SK-N-SH (cell line): ENCODE data around the gene COMT. TPM values are rescaled to one million over a fixed set of nuclear protein-coding genes. Genes with fewer than 3 reads are reported as not detected.

ENCODE experiments used
- CTCF ChIA-PET: fragments of 300-600, 350-600 bp; formaldehyde crosslinking; extraction: SDS; loops from one replicate; lab custom pipeline; 2021; lab: Yijun Ruan, JAX
- POLR2A ChIA-PET: fragments of 350-600 bp; sonication (Branson Sonifier 250); formaldehyde crosslinking; extraction: SDS; loops from one replicate; lab custom pipeline; 2020; ENCODE audit warnings: antibody characterized with exemption, inconsistent platforms; lab: Yijun Ruan, JAX
- DNase-seq: peaks from one replicate; pipeline ENCODE4 v3.0.0; 2012
- H2AFZ ChIP-seq: fragments of 200-600 bp; sonication (generic); 2 replicates; pipeline ENCODE4 v1.8.1; 2016; ENCODE audit warnings: antibody characterized with exemption, mild to moderate bottlenecking, low read depth
- H3F3A ChIP-seq: fragments of 200-600 bp; sonication (generic); replicated peaks from 2 replicates; pipeline ENCODE3; 2016; ENCODE audit warnings: antibody characterized with exemption, mild to moderate bottlenecking; ENCODE audit not compliant: insufficient read depth
- H3K27ac ChIP-seq, 2 experiments: fragments of 200-500 bp in 1 of 2; fragments of 200-600 bp in 1 of 2; sonication (Bioruptor generic) in 1 of 2; sonication (generic), shearing (Covaris generic) in 1 of 2; 2 replicates each; pipeline versions ENCODE4 v1.5.1 to v1.6.1; 2014 to 2016; ENCODE audit warnings: low read depth in 2 of 2, inconsistent platforms in 1 of 2, low read length in 1 of 2, mild to moderate bottlenecking in 1 of 2, mixed read lengths in 1 of 2
- H3K27me3 ChIP-seq: fragments of 200-600 bp; sonication (generic), shearing (Covaris generic); 2 replicates; pipeline ENCODE4 v1.6.1; 2016; ENCODE audit warnings: mixed run types; ENCODE audit not compliant: insufficient read depth
- H3K36me3 ChIP-seq, 2 experiments: fragments of 200-500 bp in 1 of 2; fragments of 200-600 bp in 1 of 2; sonication (Bioruptor generic) in 1 of 2; sonication (generic) in 1 of 2; replicated peaks in 1 of 2; 2 replicates each; pipeline versions ENCODE3 to v1.5.1; 2014 to 2016; ENCODE audit warnings: low read length in 1 of 2, mild to moderate bottlenecking in 1 of 2; ENCODE audit not compliant: insufficient read depth in 2 of 2, control insufficient read depth in 1 of 2
- H3K4me1 ChIP-seq, 2 experiments: fragments of 200-500 bp in 1 of 2; fragments of 200-600 bp in 1 of 2; sonication (Bioruptor generic) in 1 of 2; sonication (generic), shearing (Covaris generic) in 1 of 2; 2 replicates each; pipeline versions ENCODE4 v1.5.1 to v1.6.1; 2014 to 2016; ENCODE audit warnings: low read depth in 1 of 2, low read length in 1 of 2, mixed run types in 1 of 2; ENCODE audit not compliant: insufficient read depth in 2 of 2, control insufficient read depth in 1 of 2
- H3K4me2 ChIP-seq: fragments of 200-600 bp; sonication (generic), shearing (Covaris generic); 2 replicates; pipeline ENCODE4 v1.6.1; 2017; ENCODE audit warnings: mixed run types
- H3K4me3 ChIP-seq, 2 experiments: fragments of 200-500 bp in 1 of 2; fragments of 200-600 bp in 1 of 2; sonication (Bioruptor generic) in 1 of 2; sonication (generic), shearing (Covaris generic) in 1 of 2; 2 replicates each; pipeline versions ENCODE4 v1.5.1 to v1.8.1; 2014 to 2016; ENCODE audit warnings: low read depth in 2 of 2, inconsistent platforms in 1 of 2, low read length in 1 of 2, mild to moderate bottlenecking in 1 of 2, mixed read lengths in 1 of 2, moderate library complexity in 1 of 2
- H3K79me2 ChIP-seq: fragments of 200-600 bp; sonication (generic); 2 replicates; pipeline ENCODE4 v1.8.1; 2017; ENCODE audit warnings: mild to moderate bottlenecking; ENCODE audit not compliant: insufficient read depth
- H3K9ac ChIP-seq: fragments of 200-600 bp; sonication (generic); 2 replicates; pipeline ENCODE4 v1.6.1; 2017; ENCODE audit warnings: mixed run types
- H3K9me2 ChIP-seq: fragments of 200-600 bp; sonication (generic); 2 replicates; pipeline ENCODE4 v1.6.1; 2017; ENCODE audit warnings: mixed run types
- H3K9me3 ChIP-seq: fragments of 200-600 bp; sonication (generic); 2 replicates; pipeline ENCODE4 v1.6.1; 2017; ENCODE audit warnings: mixed run types, mild to moderate bottlenecking, moderate library complexity
- H4K20me1 ChIP-seq: fragments of 200-600 bp; sonication (generic); 2 replicates; pipeline ENCODE4 v1.6.1; 2017; ENCODE audit warnings: mild to moderate bottlenecking, mixed run types; ENCODE audit not compliant: insufficient read depth
- CHD2 ChIP-seq: fragments of 150-350 bp; IDR thresholded peaks from 2 replicates; pipeline ENCODE4 v1.6.1; 2018; ENCODE audit warnings: low read length; ENCODE audit not compliant: partially characterized antibody
- ELF1 ChIP-seq: IDR thresholded peaks from 2 replicates; pipeline ENCODE4 v1.4.0; 2012
- FOSL2 ChIP-seq: IDR thresholded peaks from 2 replicates; pipeline ENCODE4 v1.4.0; 2012; ENCODE audit warnings: low read depth, mild to moderate bottlenecking, moderate library complexity, borderline replicate concordance
- FOXM1 ChIP-seq: IDR thresholded peaks from 2 replicates; pipeline ENCODE4 v1.4.0; 2012; ENCODE audit warnings: low read depth, mild to moderate bottlenecking
- GATA2 ChIP-seq: sonication (generic); formaldehyde crosslinking; IDR thresholded peaks from 2 replicates; pipeline ENCODE4 v1.5.0; 2020; ENCODE audit warnings: mild to moderate bottlenecking, missing genetic modification reagents
- JUND ChIP-seq: IDR thresholded peaks from 2 replicates; pipeline ENCODE4 v1.4.0; 2012
- MEF2A ChIP-seq: IDR thresholded peaks from 2 replicates; pipeline ENCODE4 v1.4.0; 2012; ENCODE audit warnings: low read depth, borderline replicate concordance
- MXI1 ChIP-seq: IDR thresholded peaks from 2 replicates; pipeline ENCODE4 v1.6.1; 2012; ENCODE audit warnings: mild to moderate bottlenecking, low read depth, low read length, improper control_type of control experiment
- NRF1 ChIP-seq: IDR thresholded peaks from 2 replicates; pipeline ENCODE4 v1.6.1; 2012; ENCODE audit warnings: low read depth, mild to moderate bottlenecking, low read length
- POLR2AphosphoS5 ChIP-seq: IDR thresholded peaks from 2 replicates; pipeline ENCODE4 v1.6.1; 2012; ENCODE audit warnings: low read depth, low read length
- RAD21 ChIP-seq: IDR thresholded peaks from 2 replicates; pipeline ENCODE4 v1.6.1; 2012; ENCODE audit warnings: mild to moderate bottlenecking, low read length
- RCOR1 ChIP-seq: fragments of 150-350 bp; IDR thresholded peaks from 2 replicates; pipeline ENCODE4 v1.6.1; 2017; ENCODE audit warnings: antibody characterized with exemption, low read length
- RFX5 ChIP-seq: IDR thresholded peaks from 2 replicates; pipeline ENCODE4 v1.6.1; 2012; ENCODE audit warnings: mild to moderate bottlenecking, improper control_type of control experiment, low read length
- RXRA ChIP-seq: IDR thresholded peaks from 2 replicates; pipeline ENCODE4 v1.4.0; 2012; ENCODE audit warnings: low read depth, mild to moderate bottlenecking, borderline replicate concordance
- SIN3A ChIP-seq: IDR thresholded peaks from 2 replicates; pipeline ENCODE4 v1.6.1; 2012; ENCODE audit warnings: low read depth, mild to moderate bottlenecking, low read length, moderate library complexity, borderline replicate concordance
- SMC3 ChIP-seq: IDR thresholded peaks from 2 replicates; pipeline ENCODE4 v1.6.1; 2012; ENCODE audit warnings: low read depth, low read length, improper control_type of control experiment
- TCF12 ChIP-seq: IDR thresholded peaks from 2 replicates; pipeline ENCODE4 v1.4.0; 2012
- WGBS: methylation state at CpG from one replicate; pipeline ENCODE4 v1.1.6; 2017; ENCODE audit warnings: low lambda C conversion rate; 5-methylcytosine and 5-hydroxymethylcytosine counted together
- polyA plus RNA-seq, 3 experiments: library from polyadenylated mRNA; depleted of rRNA; stranded (reverse); fragments of >200 nt; gene quantifications; 2 replicates each; pipeline ENCODE4 v1.2.3, GENCODE V29; 2012
- TF ChIP-seq, protein P1 (sequence below): IDR thresholded peaks from 2 replicates; pipeline ENCODE4 v1.4.0; 2012; ENCODE audit warnings: low read depth, borderline replicate concordance
- TF ChIP-seq, protein P2 (sequence below): fragments of 200-600 bp; sonication (generic); IDR thresholded peaks from 2 replicates; pipeline ENCODE4 v1.6.1; 2017; ENCODE audit warnings: antibody characterized with exemption, mild to moderate bottlenecking, moderate library complexity
- TF ChIP-seq, protein P3 (sequence below): IDR thresholded peaks from 2 replicates; pipeline ENCODE4 v1.4.0; 2012; ENCODE audit warnings: low read depth, borderline replicate concordance
- TF ChIP-seq, protein P4 (sequence below): fragments of 150-350 bp; IDR thresholded peaks from 2 replicates; pipeline ENCODE4 v1.6.1; 2016; ENCODE audit warnings: mild to moderate bottlenecking, low read depth, low read length

The COMT gene
- polyA plus RNA-seq, 1 of the 3 experiments (the other 2 are of a cell fraction): 343 TPM

- Histone ChIP-seq H3K9me2 (no peaks in the 10 kb centered on the region), H3K27ac (no peak overlapping the region; a peak in 1 of 4 replicates)
Measured at GRCh38 chr22:19901577-19902244, 39.9 kb upstream of the COMT start.

GRCh38 chr22:19902245-19902715 lies 39.3 kb upstream of the COMT start:
- H3F3A ChIP-seq: no peaks in the 10 kb centered on the region
- H3K27me3 ChIP-seq: no peaks in the 10 kb centered on the region
- no peak overlapping the region for H3K9ac ChIP-seq
- no peak overlapping the region for H3K4me2 ChIP-seq
- WGBS: 90% methylated on average over 4 of the region's 7 CpGs
- H3K36me3 ChIP-seq: no peaks in the 10 kb centered on the region
- no peaks in the 10 kb centered on the region for H3K9me3 ChIP-seq
- H3K27ac ChIP-seq: peak overlapping the region in 1 of 2 experiments; percentile 85; a peak in 2 of 4 replicates
- no peak overlapping the region for H2AFZ ChIP-seq
- TF ChIP-seq JUND (no peak), RAD21 (no peak), MEF2A (no peak), RFX5 (no peak), GATA2 (CRISPR knock-in tag) (no peak), POLR2AphosphoS5 (no peak), NRF1 (no peak), ELF1 (no peak), TCF12 (no peak), SIN3A (no peak), MXI1 (no peak), CHD2 (no peak), FOXM1 (no peak), RCOR1 (no peak), RXRA (no peak), FOSL2 (no peak)
- TF ChIP-seq, protein P1, sequence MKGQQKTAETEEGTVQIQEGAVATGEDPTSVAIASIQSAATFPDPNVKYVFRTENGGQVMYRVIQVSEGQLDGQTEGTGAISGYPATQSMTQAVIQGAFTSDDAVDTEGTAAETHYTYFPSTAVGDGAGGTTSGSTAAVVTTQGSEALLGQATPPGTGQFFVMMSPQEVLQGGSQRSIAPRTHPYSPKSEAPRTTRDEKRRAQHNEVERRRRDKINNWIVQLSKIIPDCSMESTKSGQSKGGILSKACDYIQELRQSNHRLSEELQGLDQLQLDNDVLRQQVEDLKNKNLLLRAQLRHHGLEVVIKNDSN: no peak
- TF ChIP-seq, protein P2, sequence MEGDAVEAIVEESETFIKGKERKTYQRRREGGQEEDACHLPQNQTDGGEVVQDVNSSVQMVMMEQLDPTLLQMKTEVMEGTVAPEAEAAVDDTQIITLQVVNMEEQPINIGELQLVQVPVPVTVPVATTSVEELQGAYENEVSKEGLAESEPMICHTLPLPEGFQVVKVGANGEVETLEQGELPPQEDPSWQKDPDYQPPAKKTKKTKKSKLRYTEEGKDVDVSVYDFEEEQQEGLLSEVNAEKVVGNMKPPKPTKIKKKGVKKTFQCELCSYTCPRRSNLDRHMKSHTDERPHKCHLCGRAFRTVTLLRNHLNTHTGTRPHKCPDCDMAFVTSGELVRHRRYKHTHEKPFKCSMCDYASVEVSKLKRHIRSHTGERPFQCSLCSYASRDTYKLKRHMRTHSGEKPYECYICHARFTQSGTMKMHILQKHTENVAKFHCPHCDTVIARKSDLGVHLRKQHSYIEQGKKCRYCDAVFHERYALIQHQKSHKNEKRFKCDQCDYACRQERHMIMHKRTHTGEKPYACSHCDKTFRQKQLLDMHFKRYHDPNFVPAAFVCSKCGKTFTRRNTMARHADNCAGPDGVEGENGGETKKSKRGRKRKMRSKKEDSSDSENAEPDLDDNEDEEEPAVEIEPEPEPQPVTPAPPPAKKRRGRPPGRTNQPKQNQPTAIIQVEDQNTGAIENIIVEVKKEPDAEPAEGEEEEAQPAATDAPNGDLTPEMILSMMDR: no peak
- TF ChIP-seq, protein P3, sequence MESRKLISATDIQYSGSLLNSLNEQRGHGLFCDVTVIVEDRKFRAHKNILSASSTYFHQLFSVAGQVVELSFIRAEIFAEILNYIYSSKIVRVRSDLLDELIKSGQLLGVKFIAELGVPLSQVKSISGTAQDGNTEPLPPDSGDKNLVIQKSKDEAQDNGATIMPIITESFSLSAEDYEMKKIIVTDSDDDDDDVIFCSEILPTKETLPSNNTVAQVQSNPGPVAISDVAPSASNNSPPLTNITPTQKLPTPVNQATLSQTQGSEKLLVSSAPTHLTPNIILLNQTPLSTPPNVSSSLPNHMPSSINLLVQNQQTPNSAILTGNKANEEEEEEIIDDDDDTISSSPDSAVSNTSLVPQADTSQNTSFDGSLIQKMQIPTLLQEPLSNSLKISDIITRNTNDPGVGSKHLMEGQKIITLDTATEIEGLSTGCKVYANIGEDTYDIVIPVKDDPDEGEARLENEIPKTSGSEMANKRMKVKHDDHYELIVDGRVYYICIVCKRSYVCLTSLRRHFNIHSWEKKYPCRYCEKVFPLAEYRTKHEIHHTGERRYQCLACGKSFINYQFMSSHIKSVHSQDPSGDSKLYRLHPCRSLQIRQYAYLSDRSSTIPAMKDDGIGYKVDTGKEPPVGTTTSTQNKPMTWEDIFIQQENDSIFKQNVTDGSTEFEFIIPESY: no peak
- TF ChIP-seq, protein P4, sequence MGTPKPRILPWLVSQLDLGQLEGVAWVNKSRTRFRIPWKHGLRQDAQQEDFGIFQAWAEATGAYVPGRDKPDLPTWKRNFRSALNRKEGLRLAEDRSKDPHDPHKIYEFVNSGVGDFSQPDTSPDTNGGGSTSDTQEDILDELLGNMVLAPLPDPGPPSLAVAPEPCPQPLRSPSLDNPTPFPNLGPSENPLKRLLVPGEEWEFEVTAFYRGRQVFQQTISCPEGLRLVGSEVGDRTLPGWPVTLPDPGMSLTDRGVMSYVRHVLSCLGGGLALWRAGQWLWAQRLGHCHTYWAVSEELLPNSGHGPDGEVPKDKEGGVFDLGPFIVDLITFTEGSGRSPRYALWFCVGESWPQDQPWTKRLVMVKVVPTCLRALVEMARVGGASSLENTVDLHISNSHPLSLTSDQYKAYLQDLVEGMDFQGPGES: no peak
- no peaks in the 10 kb centered on the region for H3K9me2 ChIP-seq
- H3K4me3 ChIP-seq: no peak overlapping the region
- CTCF ChIA-PET: interaction anchor here (1.0 to 6.9 kb wide), 8 partner anchors 8 to 171 kb away, joined by 3 to 116 read pairs (median 4); no protein-coding TSS in a partner anchor
- POLR2A ChIA-PET: no interaction called here
- no peak for DNase-seq
- peaks cover 0 to 53% of the 10 kb centered on the region in 2 experiments; a peak in 3 of 4 replicates for H3K4me1 ChIP-seq
- H4K20me1 ChIP-seq: no peaks in the 10 kb centered on the region
- no peaks in the 10 kb centered on the region for H3K79me2 ChIP-seq

More at GRCh38 chr22:19901577-19902244, 39.9 kb upstream of the COMT start:
- Histone ChIP-seq H2AFZ (no peak overlapping the region), H4K20me1 (no peaks in the 10 kb centered on the region), H3K9ac (no peak overlapping the region), H3K9me3 (no peaks in the 10 kb centered on the region), H3K4me3 (no peak overlapping the region), H3K79me2 (no peaks in the 10 kb centered on the region), H3K36me3 (no peaks in the 10 kb centered on the region), H3F3A (no peaks in the 10 kb centered on the region), H3K4me1 (peaks cover 0 to 59% of the 10 kb centered on the region in 2 experiments; a peak in 3 of 4 replicates), H3K4me2 (no peak overlapping the region), H3K27me3 (no peaks in the 10 kb centered on the region)
- no peak for TF ChIP-seq POLR2AphosphoS5
- TF ChIP-seq SMC3: no peak
- TF ChIP-seq CHD2: no peak
- TF ChIP-seq RXRA: no peak
- no peak for TF ChIP-seq FOXM1
- ChIA-PET POLR2A (no interaction called here), CTCF (interaction anchor here (1.0 to 6.9 kb wide), 8 partner anchors 8 to 171 kb away, joined by 3 to 116 read pairs (median 4); no protein-coding TSS in a partner anchor)
- WGBS: 92% methylated on average over 11 of the region's 11 CpGs
- no peak for DNase-seq
